ENCODE data around the gene FBXL7.

FBXL7 gene

DNA sequence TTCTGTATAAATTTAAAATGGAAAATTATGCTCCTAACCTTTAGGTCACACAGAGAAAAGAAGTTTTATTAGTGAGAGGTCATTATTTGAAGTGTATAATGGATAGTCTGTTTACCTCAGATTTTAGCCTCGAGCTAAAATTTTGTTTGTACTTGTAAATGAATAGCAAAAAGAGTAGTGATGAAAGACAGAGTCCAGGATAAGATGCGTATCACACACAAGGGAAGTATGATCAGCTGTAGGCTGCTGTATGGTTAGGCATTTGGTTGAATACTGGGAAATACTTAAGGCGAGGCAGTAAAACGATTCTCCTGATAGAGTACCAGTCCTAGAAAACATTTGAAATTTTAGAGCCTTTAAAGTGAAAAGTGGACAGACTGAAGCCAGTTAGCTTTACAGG, 92.7 kb downstream of the FBXL7 start:
- no peak for DNase-seq (ENCODE audit: low read depth)
- TF ChIP-seq MYC (IDR thresholded peaks at IDR 0.05; ENCODE audit: low read depth, low read length), result no peak
- TF ChIP-seq, protein P1, sequence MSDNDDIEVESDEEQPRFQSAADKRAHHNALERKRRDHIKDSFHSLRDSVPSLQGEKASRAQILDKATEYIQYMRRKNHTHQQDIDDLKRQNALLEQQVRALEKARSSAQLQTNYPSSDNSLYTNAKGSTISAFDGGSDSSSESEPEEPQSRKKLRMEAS (IDR thresholded peaks at IDR 0.05; ENCODE audit: low read depth, low read length), result no peak
- TF ChIP-seq CTCF (IDR thresholded peaks at IDR 0.05; ENCODE audit: low read depth, low read length), result no peak
- no peak for TF ChIP-seq POLR2A (IDR thresholded peaks at IDR 0.05; ENCODE audit: extremely low read depth, insufficient read length)
- no peak overlapping the region for H3K4me3 ChIP-seq (ENCODE audit: low read depth, low read length)

GRCh38 chr5:15594977-15595568, 95.1 kb downstream of the FBXL7 start:
- no peak for DNase-seq (ENCODE audit: low read depth)
- no peak for TF ChIP-seq POLR2A (IDR thresholded peaks at IDR 0.05; ENCODE audit: extremely low read depth, insufficient read length)
- no peak for TF ChIP-seq MYC (IDR thresholded peaks at IDR 0.05; ENCODE audit: low read depth, low read length)
- no peak for TF ChIP-seq CTCF (IDR thresholded peaks at IDR 0.05; ENCODE audit: low read depth, low read length)
- TF ChIP-seq, protein P1 (IDR thresholded peaks at IDR 0.05; ENCODE audit: low read depth, low read length), result no peak

GRCh38 chr5:15595929-15596328, 95.9 kb downstream of the FBXL7 start:
- TF ChIP-seq POLR2A (IDR thresholded peaks at IDR 0.05; ENCODE audit: extremely low read depth, insufficient read length) (no peak), CTCF (IDR thresholded peaks at IDR 0.05; ENCODE audit: low read depth, low read length) (no peak), MYC (IDR thresholded peaks at IDR 0.05; ENCODE audit: low read depth, low read length) (no peak)
- TF ChIP-seq, protein P1 (IDR thresholded peaks at IDR 0.05; ENCODE audit: low read depth, low read length), result no peak
- no peak overlapping the region for H3K4me3 ChIP-seq (ENCODE audit: low read depth, low read length)
- no peak for DNase-seq (ENCODE audit: low read depth)

More at GRCh38 chr5:15594977-15595568, 95.1 kb downstream of the FBXL7 start:
- no peak overlapping the region for H3K4me3 ChIP-seq (ENCODE audit: low read depth, low read length)

DNA sequence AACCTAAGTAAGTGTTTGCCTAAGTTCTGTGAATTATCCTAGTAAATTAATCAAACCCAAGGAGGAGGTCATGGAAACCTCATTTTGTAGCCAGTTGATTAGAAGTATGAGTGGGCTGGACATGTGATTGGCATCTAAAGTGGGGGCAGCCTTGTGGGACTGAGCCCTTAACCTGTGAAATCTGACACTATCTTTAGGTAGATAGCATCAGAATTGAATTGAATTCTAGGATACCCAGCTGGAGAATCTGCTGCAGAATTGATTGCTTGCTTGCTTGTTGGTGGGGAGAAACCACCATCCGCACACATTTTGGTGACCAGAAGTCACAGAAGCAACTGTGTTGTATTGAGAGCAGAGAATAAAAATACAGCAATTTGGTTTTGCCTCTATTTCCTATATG, 97.0 kb downstream of the FBXL7 start:
- DNase-seq (ENCODE audit: low read depth), result no peak
- TF ChIP-seq, protein P1 (IDR thresholded peaks at IDR 0.05; ENCODE audit: low read depth, low read length), result no peak
- TF ChIP-seq CTCF (IDR thresholded peaks at IDR 0.05; ENCODE audit: low read depth, low read length) (no peak), MYC (IDR thresholded peaks at IDR 0.05; ENCODE audit: low read depth, low read length) (no peak), POLR2A (IDR thresholded peaks at IDR 0.05; ENCODE audit: extremely low read depth, insufficient read length) (no peak)
- no peak overlapping the region for H3K4me3 ChIP-seq (ENCODE audit: low read depth, low read length)

- DNase-seq (ENCODE audit: low read depth), result no peak
- H3K4me3 ChIP-seq (ENCODE audit: low read depth, low read length), result no peak overlapping the region
- TF ChIP-seq, protein P1 (IDR thresholded peaks at IDR 0.05; ENCODE audit: low read depth, low read length), result no peak
- TF ChIP-seq MYC (IDR thresholded peaks at IDR 0.05; ENCODE audit: low read depth, low read length), result no peak
- TF ChIP-seq POLR2A (IDR thresholded peaks at IDR 0.05; ENCODE audit: extremely low read depth, insufficient read length), result no peak
- TF ChIP-seq CTCF (IDR thresholded peaks at IDR 0.05; ENCODE audit: low read depth, low read length), result no peak
Observed at GRCh38 chr5:15597804-15598203, 97.8 kb downstream of the FBXL7 start.

Data from NB4 (cell line).